SK-N-MC (cell line): ENCODE results near the gene GNLY.

Source experiments
- DNase-seq: peaks from one replicate; pipeline ENCODE4 v3.0.0-alpha.2; 2011; ENCODE audit warnings: low read depth, low spot score
- H3K27ac ChIP-seq: fragments of 200-600 bp; sonication (generic); 2 replicates; pipeline ENCODE4 v1.5.1; 2016; ENCODE audit warnings: mixed run types
- H3K36me3 ChIP-seq: fragments of 200-600 bp; sonication (generic); 2 replicates; pipeline ENCODE4 v1.6.1; 2017; ENCODE audit warnings: antibody characterized with exemption, low read length, mixed read lengths; ENCODE audit not compliant: insufficient read depth
- H3K4me3 ChIP-seq: fragments of 200-600 bp; sonication (generic); 2 replicates; pipeline ENCODE4 v1.5.1; 2016
- H3K9ac ChIP-seq: fragments of 200-600 bp; sonication (generic); 2 replicates; pipeline ENCODE4 v1.8.0; 2017; ENCODE audit warnings: mixed run types, mixed read lengths; ENCODE audit not compliant: insufficient read length
- H3K9me3 ChIP-seq: fragments of 200-600 bp; sonication (generic); 2 replicates; pipeline ENCODE4 v1.6.1; 2017; ENCODE audit warnings: low read depth, mild to moderate bottlenecking, antibody characterized with exemption, low read length, moderate library complexity, mixed read lengths
- EZH2 ChIP-seq: fragments of 200-600 bp; sonication (generic); IDR thresholded peaks from one replicate; pipeline ENCODE4 v1.6.1; 2017; ENCODE audit warnings: antibody characterized with exemption
- FOXP2 ChIP-seq: optimal IDR thresholded peaks from 2 replicates; pipeline ENCODE3; 2011; ENCODE audit warnings: mild to moderate bottlenecking, moderate library complexity; ENCODE audit not compliant: insufficient read depth; ENCODE audit errors: extremely low read length, control extremely low read depth
- POLR2AphosphoS5 ChIP-seq: IDR thresholded peaks from 2 replicates; pipeline ENCODE4 v1.6.1; 2012; ENCODE audit warnings: mild to moderate bottlenecking, low read depth, low read length, borderline replicate concordance

The GNLY gene

GRCh38 chr2:85714841-85715240 is 20.7 kb downstream of the GNLY start:
- TF ChIP-seq EZH2 (no peak), FOXP2 (no peak), POLR2AphosphoS5 (no peak)
- no peaks in the 10 kb centered on the region for H3K9me3 ChIP-seq
- no peak for DNase-seq
- no peak overlapping the region for H3K27ac ChIP-seq
- H3K36me3 ChIP-seq = no peaks in the 10 kb centered on the region
- H3K4me3 ChIP-seq = no peak overlapping the region
- no peak overlapping the region for H3K9ac ChIP-seq

GRCh38 chr2:85716346-85716914 is 22.3 kb downstream of the GNLY start:
- Histone ChIP-seq H3K9me3 (no peaks in the 10 kb centered on the region), H3K9ac (no peak overlapping the region), H3K36me3 (no peaks in the 10 kb centered on the region), H3K4me3 (no peak overlapping the region), H3K27ac (no peak overlapping the region)
- no peak for TF ChIP-seq FOXP2
- TF ChIP-seq EZH2 = no peak
- TF ChIP-seq POLR2AphosphoS5 = no peak
- DNase-seq = no peak

GRCh38 chr2:85717308-85718008 is 23.3 kb downstream of the GNLY start:
- DNase-seq = peak; percentile 74
- TF ChIP-seq FOXP2 (peak; percentile 92), POLR2AphosphoS5 (no peak; the same call in 1 of the 2 replicates)
- Histone ChIP-seq H3K36me3 (no peaks in the 10 kb centered on the region), H3K27ac (peak overlapping the region; percentile 86), H3K9ac (no peak overlapping the region), H3K4me3 (peak overlapping the region; percentile 62), H3K9me3 (no peaks in the 10 kb centered on the region)

GRCh38 chr2:85718009-85718391 is 23.8 kb downstream of the GNLY start:
- peak overlapping the region; percentile 14 for H3K9ac ChIP-seq
- DNase-seq = no peak
- H3K4me3 ChIP-seq = peak overlapping the region; percentile 62
- no peaks in the 10 kb centered on the region for H3K36me3 ChIP-seq
- no peaks in the 10 kb centered on the region for H3K9me3 ChIP-seq
- H3K27ac ChIP-seq = peak overlapping the region; percentile 86
- TF ChIP-seq POLR2AphosphoS5 (no peak), FOXP2 (no peak), EZH2 (no peak)

GRCh38 chr2:85718885-85719492 is 24.8 kb downstream of the GNLY start:
- DNase-seq = no peak
- no peaks in the 10 kb centered on the region for H3K9me3 ChIP-seq
- no peak overlapping the region for H3K27ac ChIP-seq
- no peaks in the 10 kb centered on the region for H3K36me3 ChIP-seq
- TF ChIP-seq FOXP2 = no peak
- TF ChIP-seq POLR2AphosphoS5 = no peak
- no peak for TF ChIP-seq EZH2
- no peak overlapping the region for H3K9ac ChIP-seq
- H3K4me3 ChIP-seq = no peak overlapping the region

- no peak overlapping the region for H3K4me3 ChIP-seq
- DNase-seq = no peak
Measured at GRCh38 chr2:85719609-85720240, 25.6 kb downstream of the GNLY start.

GRCh38 chr2:85720533-85720932 is 26.4 kb downstream of the GNLY start:
- no peak for TF ChIP-seq FOXP2
- no peak for TF ChIP-seq POLR2AphosphoS5
- TF ChIP-seq EZH2 = no peak
- H3K9me3 ChIP-seq = no peaks in the 10 kb centered on the region
- no peak overlapping the region for H3K9ac ChIP-seq
- no peak overlapping the region for H3K27ac ChIP-seq
- no peaks in the 10 kb centered on the region for H3K36me3 ChIP-seq
- H3K4me3 ChIP-seq = no peak overlapping the region
- DNase-seq = no peak

More at GRCh38 chr2:85719609-85720240, 25.6 kb downstream of the GNLY start:
- no peaks in the 10 kb centered on the region for H3K36me3 ChIP-seq
- TF ChIP-seq FOXP2 = no peak
- H3K9ac ChIP-seq = no peak overlapping the region
- no peak overlapping the region for H3K27ac ChIP-seq
- no peaks in the 10 kb centered on the region for H3K9me3 ChIP-seq

- TF ChIP-seq FOXP2 (no peak), EZH2 (no peak)
- DNase-seq = no peak
- H3K9me3 ChIP-seq = no peaks in the 10 kb centered on the region
- H3K4me3 ChIP-seq = no peak overlapping the region
- H3K9ac ChIP-seq = no peak overlapping the region
- no peaks in the 10 kb centered on the region for H3K36me3 ChIP-seq
- no peak overlapping the region for H3K27ac ChIP-seq
Measured at GRCh38 chr2:85721641-85722040, 27.5 kb downstream of the GNLY start.

- H3K27ac ChIP-seq = no peak overlapping the region
- H3K4me3 ChIP-seq = no peak overlapping the region
- H3K36me3 ChIP-seq = no peaks in the 10 kb centered on the region
- DNase-seq = no peak
- TF ChIP-seq EZH2 (no peak), FOXP2 (no peak), POLR2AphosphoS5 (no peak)
- H3K9ac ChIP-seq = no peak overlapping the region
- no peaks in the 10 kb centered on the region for H3K9me3 ChIP-seq
Measured at GRCh38 chr2:85722519-85722918, 28.4 kb downstream of the GNLY start.
